Measurements from ENCODE around the gene SPG7. TPM values are rescaled to one million over a fixed set of nuclear protein-coding genes. Genes with fewer than 3 reads are reported as not detected.

Gene SPG7
- total and polyA plus RNA-seq, 2 of the 4 experiments (the other 2 are of a cell fraction): 94.6 to 96.8 TPM

DNA sequence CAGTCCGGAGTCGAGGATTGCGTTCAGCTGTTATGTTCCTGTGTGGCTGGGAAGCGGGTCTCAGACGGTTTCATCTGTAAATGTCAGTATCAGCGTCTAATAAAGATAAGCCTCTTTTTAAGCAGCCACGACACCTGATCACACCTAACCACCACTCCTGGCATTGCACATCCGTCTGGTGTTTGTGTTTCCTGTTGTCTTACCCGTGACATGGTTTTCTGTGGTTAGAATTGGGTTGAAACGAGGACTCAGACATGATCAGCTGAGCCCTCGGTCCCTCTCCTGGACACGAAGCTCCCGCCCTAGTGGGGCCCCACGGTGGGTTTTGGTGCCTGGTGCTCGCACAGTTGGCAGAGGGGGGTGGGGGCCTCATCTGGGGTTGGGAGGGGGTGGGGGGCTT is 85.6 kb downstream of the SPG7 start:
- Histone ChIP-seq H2BK120ac (ENCODE audit: low read depth, low read length) (no peak overlapping the region), H3K4me2 (ENCODE audit: low read depth, low read length) (no peak overlapping the region), H2AK9ac (replicated peaks; ENCODE audit: low read depth, low read length, poor library complexity) (no peak overlapping the region), H2AFZ (replicated peaks; ENCODE audit: low read length, poor library complexity) (no peak overlapping the region), H2BK20ac (ENCODE audit: low read depth, low read length) (no peak overlapping the region), H4K8ac (ENCODE audit: low read depth in 2 of 2, low read length in 2 of 2) (no peak overlapping the region), H2AK5ac (ENCODE audit: low read depth, low read length) (no peak overlapping the region), H3K27ac (ENCODE audit: insufficient read depth, low read length) (no peak overlapping the region), H3K18ac (ENCODE audit: low read depth, low read length) (no peak overlapping the region), H3K9me3 (ENCODE audit: control insufficient read depth, insufficient read depth, low read length) (no peaks in the 10 kb centered on the region), H3K27me3 (ENCODE audit: control insufficient read depth, insufficient read depth, low read length) (no peaks in the 10 kb centered on the region), H3K9ac (ENCODE audit: low read depth, low read length) (no peak overlapping the region), H3K4me1 (ENCODE audit: control insufficient read depth, insufficient read depth, low read length) (no peaks in the 10 kb centered on the region), H3K14ac (replicated peaks; ENCODE audit: low read depth, low read length) (no peak overlapping the region), H3K4ac (ENCODE audit: low read depth, low read length) (no peak overlapping the region), H3K4me3 (ENCODE audit: insufficient read depth, low read depth, low read length) (no peak overlapping the region), H4K91ac (ENCODE audit: insufficient read depth, low read depth, low read length) (no peak overlapping the region), H2BK5ac (ENCODE audit: low read depth, low read length, poor library complexity, severe bottlenecking) (no peak overlapping the region), H4K20me1 (ENCODE audit: insufficient read depth, low read length) (no peaks in the 10 kb centered on the region), H2BK15ac (ENCODE audit: low read depth, low read length) (no peak overlapping the region), H4K5ac (ENCODE audit: low read depth, low read length) (no peak overlapping the region), H3K36me3 (ENCODE audit: control insufficient read depth, insufficient read depth, low read length) (no peaks in the 10 kb centered on the region; the same call in 1 of the 2 replicates), H3K23ac (ENCODE audit: low read depth, low read length) (no peak overlapping the region), H3K9me1 (ENCODE audit: insufficient read depth, low read length) (no peaks in the 10 kb centered on the region), H3K79me1 (ENCODE audit: low read depth in 1 of 2, low read length in 2 of 2) (no peaks in the 10 kb centered on the region), H3K56ac (ENCODE audit: extremely low read depth, insufficient read depth, low read length) (no peak overlapping the region)
- no peak for TF ChIP-seq BHLHE40 (IDR thresholded peaks at IDR 0.05; ENCODE audit: low read depth, low read length)
- TF ChIP-seq MAFK (IDR thresholded peaks at IDR 0.05; ENCODE audit: low read depth, low read length): no peak
- no peak for TF ChIP-seq NFE2L2 (IDR thresholded peaks at IDR 0.05; ENCODE audit: low read depth, low read length)
- TF ChIP-seq, protein P1, sequence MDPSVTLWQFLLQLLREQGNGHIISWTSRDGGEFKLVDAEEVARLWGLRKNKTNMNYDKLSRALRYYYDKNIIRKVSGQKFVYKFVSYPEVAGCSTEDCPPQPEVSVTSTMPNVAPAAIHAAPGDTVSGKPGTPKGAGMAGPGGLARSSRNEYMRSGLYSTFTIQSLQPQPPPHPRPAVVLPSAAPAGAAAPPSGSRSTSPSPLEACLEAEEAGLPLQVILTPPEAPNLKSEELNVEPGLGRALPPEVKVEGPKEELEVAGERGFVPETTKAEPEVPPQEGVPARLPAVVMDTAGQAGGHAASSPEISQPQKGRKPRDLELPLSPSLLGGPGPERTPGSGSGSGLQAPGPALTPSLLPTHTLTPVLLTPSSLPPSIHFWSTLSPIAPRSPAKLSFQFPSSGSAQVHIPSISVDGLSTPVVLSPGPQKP (IDR thresholded peaks at IDR 0.05; ENCODE audit: borderline replicate concordance, low read depth, low read length): no peak
- no peak for TF ChIP-seq FOS (IDR thresholded peaks at IDR 0.05; ENCODE audit: low read depth, low read length)
- no peak for TF ChIP-seq MXI1 (IDR thresholded peaks at IDR 0.05; ENCODE audit: borderline replicate concordance, low read depth, low read length)
- TF ChIP-seq, protein P2, sequence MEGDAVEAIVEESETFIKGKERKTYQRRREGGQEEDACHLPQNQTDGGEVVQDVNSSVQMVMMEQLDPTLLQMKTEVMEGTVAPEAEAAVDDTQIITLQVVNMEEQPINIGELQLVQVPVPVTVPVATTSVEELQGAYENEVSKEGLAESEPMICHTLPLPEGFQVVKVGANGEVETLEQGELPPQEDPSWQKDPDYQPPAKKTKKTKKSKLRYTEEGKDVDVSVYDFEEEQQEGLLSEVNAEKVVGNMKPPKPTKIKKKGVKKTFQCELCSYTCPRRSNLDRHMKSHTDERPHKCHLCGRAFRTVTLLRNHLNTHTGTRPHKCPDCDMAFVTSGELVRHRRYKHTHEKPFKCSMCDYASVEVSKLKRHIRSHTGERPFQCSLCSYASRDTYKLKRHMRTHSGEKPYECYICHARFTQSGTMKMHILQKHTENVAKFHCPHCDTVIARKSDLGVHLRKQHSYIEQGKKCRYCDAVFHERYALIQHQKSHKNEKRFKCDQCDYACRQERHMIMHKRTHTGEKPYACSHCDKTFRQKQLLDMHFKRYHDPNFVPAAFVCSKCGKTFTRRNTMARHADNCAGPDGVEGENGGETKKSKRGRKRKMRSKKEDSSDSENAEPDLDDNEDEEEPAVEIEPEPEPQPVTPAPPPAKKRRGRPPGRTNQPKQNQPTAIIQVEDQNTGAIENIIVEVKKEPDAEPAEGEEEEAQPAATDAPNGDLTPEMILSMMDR (conservative IDR thresholded peaks at IDR 0.05; ENCODE audit: low read depth, low read length): no peak
- TF ChIP-seq RAD21 (IDR thresholded peaks at IDR 0.05; ENCODE audit: low read length): no peak
- ATAC-seq (ENCODE audit: low read depth) (no peak), DNase-seq (no peak)
- ChIA-PET POLR2A (ENCODE audit: unreplicated experiment) (no interaction called here), CTCF (no interaction called here)
- in situ Hi-C loops (cut with MboI; ENCODE audit: low sequenced_read_pairs): no loop called here
- intact Hi-C loops (cut with micrococcal nuclease): no loop called here
- BruUV-seq (replicated peaks): no TSS peak
- dilution Hi-C loops (cut with HindIII; ENCODE audit: low sequenced_read_pairs, unreplicated experiment): no loop called here
- WGBS, 2 experiments (ENCODE audit: extremely low coverage in 2 of 2, insufficient read length in 1 of 2): no CpG with 5 or more reads among the region's 15 CpGs

All from IMR-90 (cell line).